Fibroblast of lung (primary cell): Measurements from ENCODE around the gene KPNB1. TPM values are rescaled to one million over a fixed set of nuclear protein-coding genes. Genes with fewer than 3 reads are reported as not detected.
A peak's percentile ranks its signal among the peaks of the same experiment; 100 is the strongest.

Source experiments
- DNase-seq, 2 donors: peaks; one replicate each; pipeline versions ENCODE4 v3.0.0 to v3.0.0-alpha.2; 2010; ENCODE audit warnings: low read depth in 2 of 2
- H2AFZ ChIP-seq: 2 replicates; pipeline ENCODE4 v1.5.1; 2012; ENCODE audit warnings: low read length, control low read depth, inconsistent platforms
- H3K27ac ChIP-seq: 2 replicates; pipeline ENCODE4 v1.5.1; 2011; ENCODE audit warnings: low read length, control low read depth; ENCODE audit not compliant: insufficient read depth
- H3K27me3 ChIP-seq: 2 replicates; pipeline ENCODE4 v1.5.1; 2011; ENCODE audit warnings: mild to moderate bottlenecking, low read length; ENCODE audit not compliant: control insufficient read depth, insufficient read depth
- H3K36me3 ChIP-seq: 2 replicates; pipeline ENCODE4 v1.5.1; 2011; ENCODE audit warnings: low read length; ENCODE audit not compliant: control insufficient read depth, insufficient read depth
- H3K4me1 ChIP-seq: 2 replicates; pipeline ENCODE4 v1.5.1; 2011; ENCODE audit warnings: low read length; ENCODE audit not compliant: control insufficient read depth, insufficient read depth; ENCODE audit errors: extremely low read depth
- H3K4me2 ChIP-seq: 2 replicates; pipeline ENCODE4 v1.5.1; 2011; ENCODE audit warnings: low read length, control low read depth; ENCODE audit not compliant: insufficient read depth; ENCODE audit errors: extremely low read depth
- H3K4me3 ChIP-seq, 4 experiments: fragments of 200-600 bp in 1 of 4; sonication (generic) in 1 of 4; replicated peaks in 1 of 4; 2 replicates each; pipeline ENCODE4 v1.5.1; 2011 to 2016; ENCODE audit warnings: low read length in 4 of 4, low read depth in 3 of 4, mild to moderate bottlenecking in 3 of 4, control low read depth in 2 of 4, inconsistent platforms in 1 of 4, mixed read lengths in 1 of 4; ENCODE audit not compliant: insufficient read depth in 1 of 4; ENCODE audit errors: control extremely low read depth in 1 of 4
- H3K79me2 ChIP-seq: 2 replicates; pipeline ENCODE4 v1.5.1; 2012; ENCODE audit warnings: mild to moderate bottlenecking, low read length, inconsistent platforms; ENCODE audit not compliant: control insufficient read depth, insufficient read depth
- H3K9ac ChIP-seq: 2 replicates; pipeline ENCODE4 v1.5.1; 2011; ENCODE audit warnings: mild to moderate bottlenecking, low read length, control low read depth; ENCODE audit not compliant: insufficient read depth
- H3K9me3 ChIP-seq: 2 replicates; pipeline ENCODE4 v1.5.1; 2012; ENCODE audit warnings: low read depth, low read length; ENCODE audit not compliant: control insufficient read depth, insufficient read depth
- H4K20me1 ChIP-seq: 2 replicates; pipeline ENCODE4 v1.5.1; 2011; ENCODE audit warnings: low read length; ENCODE audit not compliant: control insufficient read depth, insufficient read depth; ENCODE audit errors: extremely low read depth
- CTCF ChIP-seq, 2 donors: IDR thresholded peaks in 1 of 2; conservative IDR thresholded peaks in 1 of 2; 1 replicate in 1 of 2; 2 replicates in 1 of 2; pipeline ENCODE4 v1.5.1; 2011 to 2012; ENCODE audit warnings: low read length in 2 of 2, control low read depth in 1 of 2, inconsistent platforms in 1 of 2, low read depth in 1 of 2, mild to moderate bottlenecking in 1 of 2
- EZH2 ChIP-seq: IDR thresholded peaks from 2 replicates; pipeline ENCODE4 v1.5.1; 2012; ENCODE audit warnings: low read length, control low read depth, mild to moderate bottlenecking; ENCODE audit errors: missing control alignments
- polyA plus RNA-seq, 2 donors: library from polyadenylated mRNA; depleted of rRNA in 1 of 2; stranded (reverse) in 1 of 2; unstranded in 1 of 2; fragments of >200 nt; gene quantifications; 2 replicates each; pipeline ENCODE4 v1.2.1, GENCODE V29; 2011 to 2012; ENCODE audit warnings: missing spikeins in 1 of 2
- total RNA-seq: library from RNA; depleted of rRNA; stranded (reverse); fragments of >200 nt; gene quantifications from 2 replicates; pipeline ENCODE4 v1.2.1, GENCODE V29; 2014

Gene KPNB1
- total and polyA plus RNA-seq, 2 donors (not counting 1 experiment from before 2014, with no cell fraction given), result 253 to 267 TPM

- no peak for DNase-seq
- no peak overlapping the region for H3K4me3 ChIP-seq
- H3K4me1 ChIP-seq, result peaks cover 7% of the 10 kb centered on the region
- TF ChIP-seq EZH2, result no peak
- TF ChIP-seq CTCF (conservative IDR thresholded peaks at IDR 0.05 in 1 of 2, IDR thresholded peaks at IDR 0.05 in 1 of 2; ENCODE audit: low read depth in 1 of 2, low read length in 2 of 2), result no peak
- no peak overlapping the region for H3K27ac ChIP-seq
- H3K79me2 ChIP-seq, result peaks cover 80% of the 10 kb centered on the region
- H3K4me2 ChIP-seq, result peak overlapping the region; percentile 7
- no peaks in the 10 kb centered on the region for H3K27me3 ChIP-seq
- H3K36me3 ChIP-seq, result peaks cover 15% of the 10 kb centered on the region
- H3K9ac ChIP-seq, result no peak overlapping the region
- H3K9me3 ChIP-seq, result no peaks in the 10 kb centered on the region
- no peak overlapping the region for H2AFZ ChIP-seq
- no peaks in the 10 kb centered on the region for H4K20me1 ChIP-seq
These were observed 5.3 kb downstream of the KPNB1 start for GRCh38 chr17:47654991-47655390.

GRCh38 chr17:47660064-47660492 lies 10.4 kb downstream of the KPNB1 start:
- peaks cover 40% of the 10 kb centered on the region for H3K79me2 ChIP-seq
- H3K4me3 ChIP-seq, result no peak overlapping the region
- no peak overlapping the region for H3K4me2 ChIP-seq
- H3K4me1 ChIP-seq, result no peaks in the 10 kb centered on the region
- H3K9ac ChIP-seq, result no peak overlapping the region
- peaks cover 26% of the 10 kb centered on the region for H3K36me3 ChIP-seq
- no peaks in the 10 kb centered on the region for H4K20me1 ChIP-seq
- no peaks in the 10 kb centered on the region for H3K27me3 ChIP-seq
- DNase-seq, result no peak
- H2AFZ ChIP-seq, result no peak overlapping the region
- no peak overlapping the region for H3K27ac ChIP-seq
- no peaks in the 10 kb centered on the region for H3K9me3 ChIP-seq
- no peak for TF ChIP-seq CTCF (conservative IDR thresholded peaks at IDR 0.05 in 1 of 2, IDR thresholded peaks at IDR 0.05 in 1 of 2; ENCODE audit: low read depth in 1 of 2, low read length in 2 of 2)
- no peak for TF ChIP-seq EZH2

- DNase-seq, result peak; percentile 48 to 66
- TF ChIP-seq EZH2, result no peak
- TF ChIP-seq CTCF (conservative IDR thresholded peaks at IDR 0.05 in 1 of 2, IDR thresholded peaks at IDR 0.05 in 1 of 2; ENCODE audit: low read depth in 1 of 2, low read length in 2 of 2), result peak; percentile 72 to 74
- Histone ChIP-seq H3K79me2 (peaks cover 11% of the 10 kb centered on the region), H3K27ac (no peak overlapping the region), H3K9me3 (no peaks in the 10 kb centered on the region), H2AFZ (no peak overlapping the region), H3K4me2 (no peak overlapping the region), H3K36me3 (peaks cover 23% of the 10 kb centered on the region), H4K20me1 (no peaks in the 10 kb centered on the region), H3K9ac (no peak overlapping the region), H3K4me1 (no peaks in the 10 kb centered on the region), H3K4me3 (no peak overlapping the region), H3K27me3 (no peaks in the 10 kb centered on the region)
These were observed 14.3 kb downstream of the KPNB1 start for GRCh38 chr17:47663912-47664623.
